Measurements from ENCODE around the gene TNFRSF8. TPM values are rescaled to one million over a fixed set of nuclear protein-coding genes. Genes with fewer than 3 reads are reported as not detected.
A peak's percentile ranks its signal among the peaks of the same experiment; 100 is the strongest.

TNFRSF8 gene
- total and polyA plus RNA-seq, 2 experiments from 2014 or later, result not detected

- no peak overlapping the region for H3K27ac ChIP-seq
- H2AFZ ChIP-seq, result no peak overlapping the region
- H3K9me3 ChIP-seq (ENCODE audit: low read depth), result no peaks in the 10 kb centered on the region
- no peaks in the 10 kb centered on the region for H3K27me3 ChIP-seq
- no peak overlapping the region for H3K4me3 ChIP-seq
- H4K20me1 ChIP-seq (ENCODE audit: insufficient read depth, poor library complexity, severe bottlenecking), result no peaks in the 10 kb centered on the region
- DNase-seq (ENCODE audit: low spot score), result no peak
- 89% methylated on average over 8 of the region's 8 CpGs for WGBS (ENCODE audit: low lambda C conversion rate, missing lambda C conversion rate)
- no peak for TF ChIP-seq EZH2 (IDR thresholded peaks at IDR 0.05; ENCODE audit: borderline replicate concordance)
- no peak for TF ChIP-seq EZH2phosphoT487 (IDR thresholded peaks at IDR 0.05; ENCODE audit: low read depth, severe bottlenecking, unreplicated experiment)
- no peak for TF ChIP-seq CTCF (IDR thresholded peaks at IDR 0.05; ENCODE audit: poor library complexity)
- H3K4me1 ChIP-seq (ENCODE audit: insufficient read depth), result peaks cover 8% of the 10 kb centered on the region
- H3K79me2 ChIP-seq, result no peaks in the 10 kb centered on the region
- H3K36me3 ChIP-seq (replicated peaks; ENCODE audit: insufficient read depth, low read depth), result no peaks in the 10 kb centered on the region
- no peaks in the 10 kb centered on the region for H3K9me2 ChIP-seq (replicated peaks; ENCODE audit: insufficient read depth)
- H3K4me2 ChIP-seq, result no peak overlapping the region
These were observed 9.6 kb downstream of the TNFRSF8 start for GRCh38 chr1:12072741-12073140.

DNA sequence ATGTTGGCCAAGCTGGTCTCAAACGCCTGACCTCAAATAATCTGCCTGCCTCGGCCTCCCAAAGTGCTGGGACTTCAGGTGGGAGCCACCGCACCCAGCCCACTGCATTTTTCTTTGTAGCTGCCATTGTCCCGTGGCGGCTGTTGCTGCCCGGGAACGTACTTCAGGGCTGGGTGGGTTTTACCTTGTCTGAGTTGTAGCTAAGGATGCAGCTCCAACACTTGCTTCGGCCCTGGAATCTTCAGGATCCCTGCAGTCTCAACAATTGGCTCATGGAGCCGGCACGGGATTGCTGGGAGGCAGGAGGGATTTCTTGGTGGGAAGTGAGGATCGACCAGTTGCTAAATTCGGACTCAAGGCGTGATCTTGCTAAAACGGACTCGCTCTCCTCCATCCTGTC, 10.7 kb downstream of the TNFRSF8 start:
- H2AFZ ChIP-seq, result no peak overlapping the region
- H3K36me3 ChIP-seq (replicated peaks; ENCODE audit: insufficient read depth, low read depth), result no peaks in the 10 kb centered on the region
- H3K9me3 ChIP-seq (ENCODE audit: low read depth), result no peaks in the 10 kb centered on the region
- H3K4me2 ChIP-seq, result no peak overlapping the region
- no peak for TF ChIP-seq EZH2 (IDR thresholded peaks at IDR 0.05; ENCODE audit: borderline replicate concordance)
- no peak for TF ChIP-seq CTCF (IDR thresholded peaks at IDR 0.05; ENCODE audit: poor library complexity)
- no peak for TF ChIP-seq EZH2phosphoT487 (IDR thresholded peaks at IDR 0.05; ENCODE audit: low read depth, severe bottlenecking, unreplicated experiment)
- WGBS (ENCODE audit: low lambda C conversion rate, missing lambda C conversion rate), result 90% methylated on average over 15 of the region's 15 CpGs
- H3K27me3 ChIP-seq, result no peaks in the 10 kb centered on the region
- no peaks in the 10 kb centered on the region for H3K79me2 ChIP-seq
- H3K4me1 ChIP-seq (ENCODE audit: insufficient read depth), result no peaks in the 10 kb centered on the region
- no peak for DNase-seq (ENCODE audit: low spot score)
- H3K4me3 ChIP-seq, result no peak overlapping the region
- no peaks in the 10 kb centered on the region for H3K9me2 ChIP-seq (replicated peaks; ENCODE audit: insufficient read depth)
- H4K20me1 ChIP-seq (ENCODE audit: insufficient read depth, poor library complexity, severe bottlenecking), result no peaks in the 10 kb centered on the region
- no peak overlapping the region for H3K27ac ChIP-seq

- Histone ChIP-seq H3K4me2 (no peak overlapping the region), H3K9me2 (replicated peaks; ENCODE audit: insufficient read depth) (no peaks in the 10 kb centered on the region)
These were observed 12.4 kb downstream of the TNFRSF8 start for GRCh38 chr1:12075195-12076114.

More at GRCh38 chr1:12075195-12076114, 12.4 kb downstream of the TNFRSF8 start:
- H3K27me3 ChIP-seq, result no peaks in the 10 kb centered on the region
- WGBS (ENCODE audit: low lambda C conversion rate, missing lambda C conversion rate), result 65% methylated on average over 19 of the region's 19 CpGs
- no peak for TF ChIP-seq EZH2 (IDR thresholded peaks at IDR 0.05; ENCODE audit: borderline replicate concordance)
- TF ChIP-seq CTCF (IDR thresholded peaks at IDR 0.05; ENCODE audit: poor library complexity), result no peak
- TF ChIP-seq EZH2phosphoT487 (IDR thresholded peaks at IDR 0.05; ENCODE audit: low read depth, severe bottlenecking, unreplicated experiment), result no peak
- H2AFZ ChIP-seq, result no peak overlapping the region
- H3K4me3 ChIP-seq, result no peak overlapping the region
- DNase-seq (ENCODE audit: low spot score), result peak; percentile 64
- H3K36me3 ChIP-seq (replicated peaks; ENCODE audit: insufficient read depth, low read depth), result no peaks in the 10 kb centered on the region
- H3K4me1 ChIP-seq (ENCODE audit: insufficient read depth), result no peaks in the 10 kb centered on the region
- peak overlapping the region; percentile 44 for H3K27ac ChIP-seq
- H3K79me2 ChIP-seq, result no peaks in the 10 kb centered on the region
- H4K20me1 ChIP-seq (ENCODE audit: insufficient read depth, poor library complexity, severe bottlenecking), result no peaks in the 10 kb centered on the region
- no peaks in the 10 kb centered on the region for H3K9me3 ChIP-seq (ENCODE audit: low read depth)

Measured in hepatocyte (in vitro differentiated cells).